A673 (cell line): ENCODE data around the gene C3orf38. TPM values are rescaled to one million over a fixed set of nuclear protein-coding genes. Genes with fewer than 3 reads are reported as not detected.

ENCODE experiments used
- BruUV-seq: library from RNA; stranded (reverse); fragments of 400-500 nt; replicated peaks from 2 replicates; lab custom pipeline; 2021; lab: Mats Ljungman, UMichigan
- CTCF ChIA-PET: fragments of 300-600 bp; sonication (Branson Sonifier 250); formaldehyde crosslinking; loops from one replicate; lab custom pipeline; 2022; ENCODE audit warnings: antibody characterized with exemption; lab: Charles Lee
- POLR2A ChIA-PET: fragments of 300-600 bp; sonication (Branson Sonifier 250); formaldehyde crosslinking; loops from one replicate; lab custom pipeline; 2022; ENCODE audit warnings: antibody characterized with exemption; ENCODE audit not compliant: low non-redundant PET; lab: Charles Lee
- DNase-seq: peaks from one replicate; pipeline ENCODE4 v3.0.0-alpha.2; 2015; ENCODE audit warnings: low spot score
- H3K27ac ChIP-seq: fragments of 200-600 bp; sonication (generic); 2 replicates; pipeline ENCODE4 v1.5.1; 2016; ENCODE audit warnings: mixed run types, low read depth, mild to moderate bottlenecking, mixed read lengths, antibody characterized with exemption, low read length; ENCODE audit not compliant: poor library complexity, severe bottlenecking
- H3K27me3 ChIP-seq: fragments of 200-600 bp; sonication (generic); replicated peaks from 2 replicates; pipeline ENCODE4 v1.6.1; 2017; ENCODE audit warnings: mixed run types, low read depth, mild to moderate bottlenecking, mixed read lengths, antibody characterized with exemption, low read length; ENCODE audit not compliant: insufficient read depth, poor library complexity
- H3K36me3 ChIP-seq: fragments of 200-600 bp; sonication (generic); 2 replicates; pipeline ENCODE4 v1.6.1; 2016; ENCODE audit warnings: mixed run types, mild to moderate bottlenecking, mixed read lengths, antibody characterized with exemption, low read length; ENCODE audit not compliant: insufficient read depth, poor library complexity, severe bottlenecking
- H3K4me1 ChIP-seq: fragments of 200-600 bp; sonication (generic); 2 replicates; pipeline ENCODE4 v1.6.1; 2017; ENCODE audit warnings: mixed run types, mild to moderate bottlenecking, mixed read lengths, antibody characterized with exemption, low read length; ENCODE audit not compliant: insufficient read depth, poor library complexity, severe bottlenecking
- H3K4me3 ChIP-seq: fragments of 200-600 bp; sonication (generic); 2 replicates; pipeline ENCODE4 v1.5.1; 2016; ENCODE audit warnings: low read depth, mixed run types, mild to moderate bottlenecking, mixed read lengths, low read length; ENCODE audit not compliant: poor library complexity, severe bottlenecking
- H3K9me3 ChIP-seq: fragments of 200-600 bp; sonication (generic); 2 replicates; pipeline ENCODE4 v1.6.1; 2016; ENCODE audit warnings: mixed run types, low read depth, mild to moderate bottlenecking, mixed read lengths, antibody characterized with exemption, low read length; ENCODE audit not compliant: poor library complexity, severe bottlenecking
- EZH2 ChIP-seq: fragments of 200-600 bp; sonication (generic); IDR thresholded peaks from 2 replicates; pipeline ENCODE4 v1.6.1; 2017; ENCODE audit warnings: borderline replicate concordance, low read depth, mild to moderate bottlenecking, mixed read lengths, antibody characterized with exemption, low read length; ENCODE audit not compliant: poor library complexity, severe bottlenecking
- intact Hi-C: fragments of 100-400 bp; cut with micrococcal nuclease; formaldehyde crosslinking; loops from one replicate; pipeline ENCODE4 v1.10.0; 2022; ENCODE audit not compliant: unreplicated experiment
- total RNA-seq: library from RNA; stranded (reverse); gene quantifications from 2 replicates; pipeline ENCODE4 v1.2.3, GENCODE V29; 2021
- TF ChIP-seq, protein P1 (sequence below): fragments of 300-800, 200-600 bp; sonication (generic); conservative IDR thresholded peaks from 2 replicates; pipeline ENCODE4 v1.5.1; 2017; ENCODE audit warnings: low read depth, mild to moderate bottlenecking, antibody characterized with exemption, low read length, moderate library complexity, mixed read lengths

C3orf38 gene
- total RNA-seq, 1 experiment from 2014 or later = 36.4 TPM

DNA sequence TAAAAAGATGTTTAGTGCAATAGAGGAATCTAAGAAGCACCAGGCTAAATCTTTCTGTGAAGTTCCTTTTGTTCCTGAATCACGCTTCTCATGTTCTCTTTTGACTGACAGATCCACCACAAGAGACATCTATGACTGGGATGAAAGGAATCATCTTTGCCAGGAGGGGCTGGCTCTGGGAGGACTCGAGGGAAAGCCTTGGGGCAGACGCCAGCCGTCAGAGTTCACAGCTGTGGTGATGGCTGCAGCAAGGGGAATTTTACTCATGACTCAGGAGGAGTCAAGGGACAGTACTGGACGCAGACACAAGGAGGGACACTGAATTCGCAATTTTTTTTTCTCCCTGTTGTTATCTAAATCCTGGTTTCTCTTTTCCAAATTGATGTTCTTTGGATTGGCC, 38.7 kb downstream of the C3orf38 start:
- Histone ChIP-seq H3K4me1 (no peaks in the 10 kb centered on the region), H3K27me3 (no peaks in the 10 kb centered on the region), H3K9me3 (no peaks in the 10 kb centered on the region), H3K27ac (no peak overlapping the region), H3K36me3 (no peaks in the 10 kb centered on the region), H3K4me3 (no peak overlapping the region)
- POLR2A ChIA-PET = no interaction called here
- no peak for DNase-seq
- TF ChIP-seq, protein P1, sequence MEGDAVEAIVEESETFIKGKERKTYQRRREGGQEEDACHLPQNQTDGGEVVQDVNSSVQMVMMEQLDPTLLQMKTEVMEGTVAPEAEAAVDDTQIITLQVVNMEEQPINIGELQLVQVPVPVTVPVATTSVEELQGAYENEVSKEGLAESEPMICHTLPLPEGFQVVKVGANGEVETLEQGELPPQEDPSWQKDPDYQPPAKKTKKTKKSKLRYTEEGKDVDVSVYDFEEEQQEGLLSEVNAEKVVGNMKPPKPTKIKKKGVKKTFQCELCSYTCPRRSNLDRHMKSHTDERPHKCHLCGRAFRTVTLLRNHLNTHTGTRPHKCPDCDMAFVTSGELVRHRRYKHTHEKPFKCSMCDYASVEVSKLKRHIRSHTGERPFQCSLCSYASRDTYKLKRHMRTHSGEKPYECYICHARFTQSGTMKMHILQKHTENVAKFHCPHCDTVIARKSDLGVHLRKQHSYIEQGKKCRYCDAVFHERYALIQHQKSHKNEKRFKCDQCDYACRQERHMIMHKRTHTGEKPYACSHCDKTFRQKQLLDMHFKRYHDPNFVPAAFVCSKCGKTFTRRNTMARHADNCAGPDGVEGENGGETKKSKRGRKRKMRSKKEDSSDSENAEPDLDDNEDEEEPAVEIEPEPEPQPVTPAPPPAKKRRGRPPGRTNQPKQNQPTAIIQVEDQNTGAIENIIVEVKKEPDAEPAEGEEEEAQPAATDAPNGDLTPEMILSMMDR = no peak
- no peak for TF ChIP-seq EZH2
- BruUV-seq = no TSS peak
- CTCF ChIA-PET = interaction anchor here (0.9 kb wide), 1 partner anchor 1383 kb away, joined by 3 read pairs; no protein-coding TSS in a partner anchor
- intact Hi-C loops = no loop called here

DNA sequence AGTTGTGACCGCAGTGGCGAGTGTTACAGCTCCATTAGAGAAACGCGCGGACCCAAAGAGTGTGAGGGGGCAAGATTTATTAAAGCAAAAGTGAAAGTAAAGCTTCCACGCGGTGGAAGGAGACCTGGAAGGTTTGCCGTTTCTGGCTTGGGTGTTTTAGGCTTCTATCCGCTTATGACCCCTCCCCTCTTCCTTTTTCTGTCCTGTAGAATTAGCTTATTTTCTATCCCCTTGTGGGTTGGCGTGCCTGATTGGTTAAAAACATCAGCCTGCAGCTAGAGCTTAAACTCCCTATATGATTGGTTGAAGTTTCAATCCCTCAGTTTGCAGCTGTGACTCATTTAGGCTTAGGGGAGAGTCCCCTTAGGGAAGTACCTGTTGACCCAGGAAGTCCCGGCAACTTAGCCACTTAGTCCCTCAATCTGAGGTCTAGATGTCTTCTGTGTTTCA, 39.6 kb downstream of the C3orf38 start:
- Histone ChIP-seq H3K4me1 (no peaks in the 10 kb centered on the region), H3K4me3 (no peak overlapping the region), H3K27me3 (no peaks in the 10 kb centered on the region), H3K27ac (no peak overlapping the region), H3K36me3 (no peaks in the 10 kb centered on the region), H3K9me3 (no peaks in the 10 kb centered on the region)
- POLR2A ChIA-PET = no interaction called here
- intact Hi-C loops = no loop called here
- CTCF ChIA-PET = interaction anchor here (0.9 kb wide), 1 partner anchor 1382 kb away, joined by 3 read pairs; no protein-coding TSS in a partner anchor
- DNase-seq = no peak
- no peak for TF ChIP-seq EZH2
- TF ChIP-seq, protein P1 = no peak
- no TSS peak for BruUV-seq

DNA sequence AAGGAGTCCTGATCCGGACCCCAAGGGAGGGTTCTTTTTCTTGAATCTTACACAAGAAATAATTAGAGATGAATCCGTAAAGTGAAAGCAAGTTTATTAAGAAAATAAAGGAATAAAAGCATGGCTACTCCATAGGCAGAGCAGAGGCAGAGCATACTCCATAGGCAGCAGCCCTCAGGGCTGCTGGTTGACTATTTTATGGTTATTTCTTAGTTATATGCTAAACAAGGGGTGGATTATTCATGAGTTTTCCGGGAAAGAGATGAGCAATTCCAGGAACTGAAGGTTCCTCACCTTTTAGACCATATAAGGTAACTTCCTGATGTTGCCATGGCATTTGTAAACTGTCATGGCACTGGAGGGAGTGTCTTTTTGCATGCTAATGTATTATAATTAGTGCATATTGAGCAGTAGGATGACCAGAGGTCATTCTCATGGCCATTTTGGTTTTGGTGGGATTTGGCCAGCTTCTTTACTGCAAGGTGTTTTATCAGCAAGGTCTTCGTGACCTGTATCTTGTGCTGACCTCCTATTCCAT, 42.2 kb downstream of the C3orf38 start:
- no peak for DNase-seq
- Histone ChIP-seq H3K36me3 (no peaks in the 10 kb centered on the region), H3K4me1 (no peaks in the 10 kb centered on the region), H3K9me3 (no peaks in the 10 kb centered on the region), H3K27ac (no peak overlapping the region), H3K27me3 (no peaks in the 10 kb centered on the region), H3K4me3 (no peak overlapping the region)
- ChIA-PET CTCF (no interaction called here), POLR2A (no interaction called here)
- no TSS peak for BruUV-seq
- intact Hi-C loops = no loop called here
- TF ChIP-seq, protein P1 = no peak
- TF ChIP-seq EZH2 = no peak
